Erythroblast (primary cell): Measurements from ENCODE around the gene ALKBH6.

Source experiments
- GATA1 ChIP-seq: IDR thresholded peaks from 2 replicates; pipeline ENCODE4 v1.6.1; 2011; ENCODE audit warnings: low read depth, mild to moderate bottlenecking, control low read depth, low read length, moderate library complexity
- POLR2A ChIP-seq: IDR thresholded peaks from 2 replicates; pipeline ENCODE4 v1.6.1; 2011; ENCODE audit warnings: mild to moderate bottlenecking, low read length

DNA sequence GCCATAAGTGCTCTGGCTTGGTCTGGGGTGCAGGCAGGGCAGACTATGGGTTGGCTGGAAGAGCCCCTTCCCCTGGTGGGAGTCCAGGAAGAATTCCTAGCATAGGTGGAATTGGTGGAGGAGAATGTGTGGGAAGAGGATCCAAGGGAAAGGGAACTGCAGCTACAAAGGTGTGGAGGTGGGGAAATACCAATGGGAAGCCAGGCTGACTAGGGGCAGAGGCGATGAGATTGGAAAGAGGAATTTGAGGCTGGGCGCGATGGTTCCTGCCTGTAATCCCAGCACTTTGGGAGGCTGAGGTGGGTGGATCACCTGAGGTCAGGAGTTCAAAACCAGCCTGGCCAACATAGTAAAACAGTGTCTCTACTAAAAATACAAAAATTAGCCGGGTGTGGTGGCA is 23.9 kb downstream of the ALKBH6 start:
- TF ChIP-seq POLR2A (no peak), GATA1 (no peak)
